HG02763 (cell line): ENCODE measurements around the gene CXCL3.

Source experiments
- ATAC-seq: cut with Tn5 transposase; IDR thresholded peaks from one replicate; pipeline ENCODE4 v1.9.1; 2021; ENCODE audit warnings: mild to moderate bottlenecking, moderate library complexity; ENCODE audit not compliant: unreplicated experiment

Gene CXCL3

GRCh38 chr4:74056114-74056857 is 17.8 kb upstream of the CXCL3 start:
- no peak for ATAC-seq

GRCh38 chr4:74055498-74055897 is 17.0 kb upstream of the CXCL3 start:
- ATAC-seq = no peak

GRCh38 chr4:74055096-74055495 is 16.6 kb upstream of the CXCL3 start:
- no peak for ATAC-seq

GRCh38 chr4:74054483-74055047 is 16.1 kb upstream of the CXCL3 start:
- ATAC-seq = no peak

GRCh38 chr4:74047152-74047551 is 8.7 kb upstream of the CXCL3 start:
- ATAC-seq = no peak

- no peak for ATAC-seq
Measured at GRCh38 chr4:74045772-74046171, 7.3 kb upstream of the CXCL3 start.

- ATAC-seq = no peak
Measured at GRCh38 chr4:74045247-74045646, 6.8 kb upstream of the CXCL3 start.

- no peak for ATAC-seq
Measured at GRCh38 chr4:74044677-74045076, 6.2 kb upstream of the CXCL3 start.

- no peak for ATAC-seq
Measured at GRCh38 chr4:74042681-74043080, 4.2 kb upstream of the CXCL3 start.

- ATAC-seq = no peak
Measured at GRCh38 chr4:74041418-74041817, 2.9 kb upstream of the CXCL3 start.

GRCh38 chr4:74039315-74039763 is 850 bp upstream of the CXCL3 start:
- ATAC-seq = no peak

GRCh38 chr4:74038086-74038424 is 434 bp downstream of the CXCL3 start:
- ATAC-seq = no peak

GRCh38 chr4:74037076-74037955 is 1.2 kb downstream of the CXCL3 start:
- no peak for ATAC-seq

- no peak for ATAC-seq
Measured at GRCh38 chr4:74033739-74034138, 4.8 kb downstream of the CXCL3 start.

- ATAC-seq = no peak
Measured at GRCh38 chr4:74032064-74032463, 6.4 kb downstream of the CXCL3 start.

- ATAC-seq = no peak
Measured at GRCh38 chr4:74031576-74031975, 6.9 kb downstream of the CXCL3 start.

GRCh38 chr4:74030285-74030684 is 8.2 kb downstream of the CXCL3 start:
- ATAC-seq = no peak

GRCh38 chr4:74028504-74028903 is 10.0 kb downstream of the CXCL3 start:
- no peak for ATAC-seq

GRCh38 chr4:74023709-74024108 is 14.8 kb downstream of the CXCL3 start:
- ATAC-seq = no peak

- ATAC-seq = no peak
Measured at GRCh38 chr4:74021601-74022000, 16.9 kb downstream of the CXCL3 start.

GRCh38 chr4:74018771-74019170 is 19.7 kb downstream of the CXCL3 start:
- ATAC-seq = no peak

- no peak for ATAC-seq
Measured at GRCh38 chr4:74018116-74018515, 20.4 kb downstream of the CXCL3 start.
